ENCODE data around the gene GALNT10.

GALNT10 gene

GRCh38 chr5:154376481-154376880 lies 185.9 kb downstream of the GALNT10 start:
- Histone ChIP-seq H3K36me3 (ENCODE audit: insufficient read depth, low read length) (peaks cover 36% of the 10 kb centered on the region), H3K27ac (ENCODE audit: low read depth, low read length) (no peak overlapping the region), H3K9me3 (ENCODE audit: low read length) (no peaks in the 10 kb centered on the region), H3K27me3 (ENCODE audit: control insufficient read depth in 1 of 2, insufficient read depth in 2 of 2, low read length in 2 of 2) (no peaks in the 10 kb centered on the region), H3K4me1 (ENCODE audit: insufficient read depth, low read length) (no peaks in the 10 kb centered on the region), H3K9ac (ENCODE audit: low read length) (no peak overlapping the region), H3K4me3 (ENCODE audit: low read depth in 1 of 2, low read length in 2 of 2) (no peak overlapping the region)

- Histone ChIP-seq H3K4me1 (ENCODE audit: insufficient read depth, low read length) (no peaks in the 10 kb centered on the region), H3K36me3 (ENCODE audit: insufficient read depth, low read length) (peaks cover 38% of the 10 kb centered on the region), H3K27ac (ENCODE audit: low read depth, low read length) (no peak overlapping the region), H3K9ac (ENCODE audit: low read length) (no peak overlapping the region), H3K27me3 (ENCODE audit: control insufficient read depth in 1 of 2, insufficient read depth in 2 of 2, low read length in 2 of 2) (no peaks in the 10 kb centered on the region), H3K9me3 (ENCODE audit: low read length) (no peaks in the 10 kb centered on the region), H3K4me3 (ENCODE audit: low read depth in 1 of 2, low read length in 2 of 2) (no peak overlapping the region)
Observed at GRCh38 chr5:154377754-154378533, 187.4 kb downstream of the GALNT10 start.

GRCh38 chr5:154380263-154380662 lies 189.7 kb downstream of the GALNT10 start:
- no peak overlapping the region for H3K27ac ChIP-seq (ENCODE audit: low read depth, low read length)
- no peaks in the 10 kb centered on the region for H3K4me1 ChIP-seq (ENCODE audit: insufficient read depth, low read length)
- no peaks in the 10 kb centered on the region for H3K9me3 ChIP-seq (ENCODE audit: low read length)
- H3K27me3 ChIP-seq (ENCODE audit: control insufficient read depth in 1 of 2, insufficient read depth in 2 of 2, low read length in 2 of 2), result no peaks in the 10 kb centered on the region
- no peak overlapping the region for H3K4me3 ChIP-seq (ENCODE audit: low read depth in 1 of 2, low read length in 2 of 2)
- no peak overlapping the region for H3K9ac ChIP-seq (ENCODE audit: low read length)
- H3K36me3 ChIP-seq (ENCODE audit: insufficient read depth, low read length), result peaks cover 38% of the 10 kb centered on the region

GRCh38 chr5:154384480-154385235 lies 194.1 kb downstream of the GALNT10 start:
- H3K36me3 ChIP-seq (ENCODE audit: insufficient read depth, low read length), result peaks cover 18% of the 10 kb centered on the region
- H3K9me3 ChIP-seq (ENCODE audit: low read length), result no peaks in the 10 kb centered on the region
- no peaks in the 10 kb centered on the region for H3K27me3 ChIP-seq (ENCODE audit: control insufficient read depth in 1 of 2, insufficient read depth in 2 of 2, low read length in 2 of 2)
- H3K4me1 ChIP-seq (ENCODE audit: insufficient read depth, low read length), result no peaks in the 10 kb centered on the region
- no peak overlapping the region for H3K9ac ChIP-seq (ENCODE audit: low read length)
- no peak overlapping the region for H3K27ac ChIP-seq (ENCODE audit: low read depth, low read length)
- no peak overlapping the region for H3K4me3 ChIP-seq (ENCODE audit: low read depth in 1 of 2, low read length in 2 of 2)

- H3K27me3 ChIP-seq (ENCODE audit: control insufficient read depth in 1 of 2, insufficient read depth in 2 of 2, low read length in 2 of 2), result no peaks in the 10 kb centered on the region
- H3K4me3 ChIP-seq (ENCODE audit: low read depth in 1 of 2, low read length in 2 of 2), result no peak overlapping the region
- no peak overlapping the region for H3K27ac ChIP-seq (ENCODE audit: low read depth, low read length)
- H3K36me3 ChIP-seq (ENCODE audit: insufficient read depth, low read length), result peaks cover 15% of the 10 kb centered on the region
- no peaks in the 10 kb centered on the region for H3K4me1 ChIP-seq (ENCODE audit: insufficient read depth, low read length)
- H3K9ac ChIP-seq (ENCODE audit: low read length), result no peak overlapping the region
- no peaks in the 10 kb centered on the region for H3K9me3 ChIP-seq (ENCODE audit: low read length)
Observed at GRCh38 chr5:154385236-154385512, 194.6 kb downstream of the GALNT10 start.

- no peak overlapping the region for H3K9ac ChIP-seq (ENCODE audit: low read length)
- H3K4me1 ChIP-seq (ENCODE audit: insufficient read depth, low read length), result no peaks in the 10 kb centered on the region
- no peak overlapping the region for H3K4me3 ChIP-seq (ENCODE audit: low read depth in 1 of 2, low read length in 2 of 2)
- H3K27ac ChIP-seq (ENCODE audit: low read depth, low read length), result no peak overlapping the region
- H3K36me3 ChIP-seq (ENCODE audit: insufficient read depth, low read length), result no peaks in the 10 kb centered on the region
- no peaks in the 10 kb centered on the region for H3K9me3 ChIP-seq (ENCODE audit: low read length)
- H3K27me3 ChIP-seq (ENCODE audit: control insufficient read depth in 1 of 2, insufficient read depth in 2 of 2, low read length in 2 of 2), result no peaks in the 10 kb centered on the region
Observed at GRCh38 chr5:154386952-154387629, 196.6 kb downstream of the GALNT10 start.

- Histone ChIP-seq H3K4me1 (ENCODE audit: insufficient read depth, low read length) (no peaks in the 10 kb centered on the region), H3K9ac (ENCODE audit: low read length) (no peak overlapping the region), H3K4me3 (ENCODE audit: low read depth in 1 of 2, low read length in 2 of 2) (no peak overlapping the region), H3K9me3 (ENCODE audit: low read length) (no peaks in the 10 kb centered on the region), H3K36me3 (ENCODE audit: insufficient read depth, low read length) (no peaks in the 10 kb centered on the region), H3K27me3 (ENCODE audit: control insufficient read depth in 1 of 2, insufficient read depth in 2 of 2, low read length in 2 of 2) (no peaks in the 10 kb centered on the region), H3K27ac (ENCODE audit: low read depth, low read length) (no peak overlapping the region)
Observed at GRCh38 chr5:154388842-154389241, 198.3 kb downstream of the GALNT10 start.

- no peak overlapping the region for H3K27ac ChIP-seq (ENCODE audit: low read depth, low read length)
- H3K36me3 ChIP-seq (ENCODE audit: insufficient read depth, low read length), result no peaks in the 10 kb centered on the region
- no peaks in the 10 kb centered on the region for H3K4me1 ChIP-seq (ENCODE audit: insufficient read depth, low read length)
Observed at GRCh38 chr5:154390096-154390495, 199.6 kb downstream of the GALNT10 start.

GRCh38 chr5:154390746-154391359 lies 200.3 kb downstream of the GALNT10 start:
- H3K9me3 ChIP-seq (ENCODE audit: low read length), result no peaks in the 10 kb centered on the region
- no peaks in the 10 kb centered on the region for H3K36me3 ChIP-seq (ENCODE audit: insufficient read depth, low read length)
- H3K9ac ChIP-seq (ENCODE audit: low read length), result no peak overlapping the region
- no peak overlapping the region for H3K27ac ChIP-seq (ENCODE audit: low read depth, low read length)
- no peak overlapping the region for H3K4me3 ChIP-seq (ENCODE audit: low read depth in 1 of 2, low read length in 2 of 2)
- no peaks in the 10 kb centered on the region for H3K4me1 ChIP-seq (ENCODE audit: insufficient read depth, low read length)
- no peaks in the 10 kb centered on the region for H3K27me3 ChIP-seq (ENCODE audit: control insufficient read depth in 1 of 2, insufficient read depth in 2 of 2, low read length in 2 of 2)

More at GRCh38 chr5:154390096-154390495, 199.6 kb downstream of the GALNT10 start:
- H3K9ac ChIP-seq (ENCODE audit: low read length), result no peak overlapping the region
- no peaks in the 10 kb centered on the region for H3K27me3 ChIP-seq (ENCODE audit: control insufficient read depth in 1 of 2, insufficient read depth in 2 of 2, low read length in 2 of 2)
- H3K9me3 ChIP-seq (ENCODE audit: low read length), result no peaks in the 10 kb centered on the region
- no peak overlapping the region for H3K4me3 ChIP-seq (ENCODE audit: low read depth in 1 of 2, low read length in 2 of 2)

GRCh38 chr5:154391788-154392187 lies 201.3 kb downstream of the GALNT10 start:
- H3K27me3 ChIP-seq (ENCODE audit: control insufficient read depth in 1 of 2, insufficient read depth in 2 of 2, low read length in 2 of 2), result no peaks in the 10 kb centered on the region
- no peak overlapping the region for H3K9ac ChIP-seq (ENCODE audit: low read length)
- H3K9me3 ChIP-seq (ENCODE audit: low read length), result no peaks in the 10 kb centered on the region
- H3K27ac ChIP-seq (ENCODE audit: low read depth, low read length), result no peak overlapping the region
- no peak overlapping the region for H3K4me3 ChIP-seq (ENCODE audit: low read depth in 1 of 2, low read length in 2 of 2)
- H3K4me1 ChIP-seq (ENCODE audit: insufficient read depth, low read length), result no peaks in the 10 kb centered on the region
- no peaks in the 10 kb centered on the region for H3K36me3 ChIP-seq (ENCODE audit: insufficient read depth, low read length)

GRCh38 chr5:154393850-154394249 lies 203.3 kb downstream of the GALNT10 start:
- Histone ChIP-seq H3K36me3 (ENCODE audit: insufficient read depth, low read length) (no peaks in the 10 kb centered on the region), H3K27me3 (ENCODE audit: control insufficient read depth in 1 of 2, insufficient read depth in 2 of 2, low read length in 2 of 2) (no peaks in the 10 kb centered on the region), H3K27ac (ENCODE audit: low read depth, low read length) (no peak overlapping the region), H3K4me1 (ENCODE audit: insufficient read depth, low read length) (no peaks in the 10 kb centered on the region), H3K9ac (ENCODE audit: low read length) (no peak overlapping the region), H3K9me3 (ENCODE audit: low read length) (no peaks in the 10 kb centered on the region), H3K4me3 (ENCODE audit: low read depth in 1 of 2, low read length in 2 of 2) (no peak overlapping the region)

Data from muscle layer of colon (tissue), 2 donors.